HepG2 (cell line): ENCODE results near the gene DPH2. TPM values are rescaled to one million over a fixed set of nuclear protein-coding genes. Genes with fewer than 3 reads are reported as not detected.

ENCODE experiments used
- ASH2L ChIP-seq: fragments of 300-600, 200-600 bp; sonication (generic); IDR thresholded peaks from 2 replicates; pipeline ENCODE4 v1.7.0; 2017; ENCODE audit warnings: low read depth, mild to moderate bottlenecking, moderate library complexity, mixed read lengths, low read length; ENCODE audit not compliant: insufficient read length
- ATRX ChIP-seq: sonication (generic); formaldehyde crosslinking; IDR thresholded peaks from 2 replicates; pipeline ENCODE4 v1.4.0; 2020; ENCODE audit warnings: missing genetic modification reagents, borderline replicate concordance
- CBFB ChIP-seq: sonication (generic); formaldehyde crosslinking; IDR thresholded peaks from 2 replicates; pipeline ENCODE4 v1.4.0; 2020; ENCODE audit warnings: missing genetic modification reagents
- CHD2 ChIP-seq: IDR thresholded peaks from 2 replicates; pipeline ENCODE4 v1.6.1; 2011; ENCODE audit warnings: low read depth, low read length, improper control_type of control experiment
- GABPB1 ChIP-seq: IDR thresholded peaks from 2 replicates; pipeline ENCODE4 v1.6.1; 2016; ENCODE audit warnings: mild to moderate bottlenecking, missing genetic modification reagents, moderate library complexity, missing compliant biosample characterization
- HIVEP1 ChIP-seq: sonication (generic); formaldehyde crosslinking; IDR thresholded peaks from 2 replicates; pipeline ENCODE4 v1.4.0; 2020; ENCODE audit warnings: mild to moderate bottlenecking, missing genetic modification reagents
- JDP2 ChIP-seq: sonication (generic); formaldehyde crosslinking; IDR thresholded peaks from 2 replicates; pipeline ENCODE4 v1.8.1; 2022; ENCODE audit warnings: missing genetic modification reagents, borderline replicate concordance
- KLF12 ChIP-seq: sonication (generic); formaldehyde crosslinking; IDR thresholded peaks from 2 replicates; pipeline ENCODE4 v1.4.0; 2020; ENCODE audit warnings: missing genetic modification reagents, borderline replicate concordance
- MEF2D ChIP-seq: sonication (generic); formaldehyde crosslinking; IDR thresholded peaks from 2 replicates; pipeline ENCODE4 v1.5.1; 2020; ENCODE audit warnings: mild to moderate bottlenecking, missing genetic modification reagents
- PCBP1 ChIP-seq: fragments of 200-400 bp; formaldehyde crosslinking; IDR thresholded peaks from 2 replicates; pipeline ENCODE4 v1.6.1; 2017; ENCODE audit warnings: mild to moderate bottlenecking, low read depth, low read length, borderline replicate concordance
- PRMT3 ChIP-seq: sonication (generic); formaldehyde crosslinking; IDR thresholded peaks from 2 replicates; pipeline ENCODE4 v1.8.1; 2022; ENCODE audit warnings: low read depth, mild to moderate bottlenecking, moderate library complexity, missing genetic modification reagents, borderline replicate concordance
- REL ChIP-seq: sonication (generic); formaldehyde crosslinking; conservative IDR thresholded peaks from 2 replicates; pipeline ENCODE4 v1.8.0; 2022; ENCODE audit warnings: mild to moderate bottlenecking, missing genetic modification reagents, moderate library complexity
- TSC22D2 ChIP-seq: sonication (generic); formaldehyde crosslinking; IDR thresholded peaks from 2 replicates; pipeline ENCODE4 v1.5.1; 2020; ENCODE audit warnings: missing genetic modification reagents, mild to moderate bottlenecking, borderline replicate concordance
- ZBTB1 ChIP-seq: sonication (generic); formaldehyde crosslinking; IDR thresholded peaks from 2 replicates; pipeline ENCODE4 v1.4.0; 2020; ENCODE audit warnings: missing genetic modification reagents, borderline replicate concordance
- ZFP62 ChIP-seq: sonication (generic); formaldehyde crosslinking; IDR thresholded peaks from 2 replicates; pipeline ENCODE4 v1.4.0; 2020; ENCODE audit warnings: missing genetic modification reagents
- ZNF10 ChIP-seq: sonication (generic); formaldehyde crosslinking; IDR thresholded peaks from 2 replicates; pipeline ENCODE4 v1.4.0; 2020; ENCODE audit warnings: mild to moderate bottlenecking, low read depth, missing genetic modification reagents, borderline replicate concordance
- ZNF12 ChIP-seq: sonication (generic); formaldehyde crosslinking; IDR thresholded peaks from 2 replicates; pipeline ENCODE4 v1.5.0; 2020; ENCODE audit warnings: missing genetic modification reagents
- ZNF709 ChIP-seq: sonication (generic); formaldehyde crosslinking; IDR thresholded peaks from 2 replicates; pipeline ENCODE4 v1.5.0; 2020; ENCODE audit warnings: mild to moderate bottlenecking, missing genetic modification reagents
- ZNF720 ChIP-seq: sonication (generic); formaldehyde crosslinking; IDR thresholded peaks from 2 replicates; pipeline ENCODE4 v1.4.0; 2020; ENCODE audit warnings: missing genetic modification reagents
- ZNF749 ChIP-seq: sonication (generic); formaldehyde crosslinking; IDR thresholded peaks from 2 replicates; pipeline ENCODE4 v1.8.0; 2022; ENCODE audit warnings: mild to moderate bottlenecking, missing genetic modification reagents, moderate library complexity, borderline replicate concordance
- ZNF75D ChIP-seq: sonication (generic); formaldehyde crosslinking; IDR thresholded peaks from 2 replicates; pipeline ENCODE4 v1.8.1; 2023; ENCODE audit warnings: missing genetic modification reagents, mild to moderate bottlenecking, borderline replicate concordance
- polyA plus RNA-seq, 8 experiments: library from polyadenylated mRNA; depleted of rRNA in 3 of 8; stranded (reverse) in 7 of 8; unstranded in 1 of 8; fragments of >200 nt; fragmentation: Illumina TruSeq in 4 of 8; extraction: Trizol in 4 of 8; gene quantifications; 2 replicates each; pipeline versions ENCODE4 v1.2.1 to v1.2.3, GENCODE V29; 2011 to 2016; ENCODE audit warnings: low read depth in 4 of 8, missing spikeins in 1 of 8, mixed read lengths in 1 of 8; ENCODE audit not compliant: insufficient read depth in 1 of 8
- total RNA-seq, 5 experiments: library from RNA; depleted of rRNA; stranded (reverse); fragments of >200 nt; fragmentation: Illumina TruSeq; extraction: Trizol; gene quantifications; 2 replicates each; pipeline ENCODE4 v1.2.3, GENCODE V29; 2016; ENCODE audit warnings: low read depth in 1 of 5
- TF ChIP-seq, protein P1 (sequence below): sonication (generic); formaldehyde crosslinking; IDR thresholded peaks from 2 replicates; pipeline ENCODE4 v1.5.0; 2020; ENCODE audit warnings: missing genetic modification reagents, mild to moderate bottlenecking, borderline replicate concordance
- TF ChIP-seq, protein P2 (sequence below): sonication (generic); formaldehyde crosslinking; conservative IDR thresholded peaks from 2 replicates; pipeline ENCODE4 v1.4.0; 2020; ENCODE audit warnings: missing genetic modification reagents
- TF ChIP-seq, protein P3 (sequence below): sonication (generic); formaldehyde crosslinking; IDR thresholded peaks from 2 replicates; pipeline ENCODE4 v1.8.1; 2023; ENCODE audit warnings: missing genetic modification reagents, mild to moderate bottlenecking, borderline replicate concordance
- TF ChIP-seq, protein P4 (sequence below): sonication (generic); formaldehyde crosslinking; IDR thresholded peaks from 2 replicates; pipeline ENCODE4 v1.9.0; 2021; ENCODE audit warnings: missing genetic modification reagents, borderline replicate concordance

The DPH2 gene
- total and polyA plus RNA-seq, 2 of the 13 experiments (the other 11 are each of a cell fraction or from before 2014, with no cell fraction given): 32.2 to 38.3 TPM

DNA sequence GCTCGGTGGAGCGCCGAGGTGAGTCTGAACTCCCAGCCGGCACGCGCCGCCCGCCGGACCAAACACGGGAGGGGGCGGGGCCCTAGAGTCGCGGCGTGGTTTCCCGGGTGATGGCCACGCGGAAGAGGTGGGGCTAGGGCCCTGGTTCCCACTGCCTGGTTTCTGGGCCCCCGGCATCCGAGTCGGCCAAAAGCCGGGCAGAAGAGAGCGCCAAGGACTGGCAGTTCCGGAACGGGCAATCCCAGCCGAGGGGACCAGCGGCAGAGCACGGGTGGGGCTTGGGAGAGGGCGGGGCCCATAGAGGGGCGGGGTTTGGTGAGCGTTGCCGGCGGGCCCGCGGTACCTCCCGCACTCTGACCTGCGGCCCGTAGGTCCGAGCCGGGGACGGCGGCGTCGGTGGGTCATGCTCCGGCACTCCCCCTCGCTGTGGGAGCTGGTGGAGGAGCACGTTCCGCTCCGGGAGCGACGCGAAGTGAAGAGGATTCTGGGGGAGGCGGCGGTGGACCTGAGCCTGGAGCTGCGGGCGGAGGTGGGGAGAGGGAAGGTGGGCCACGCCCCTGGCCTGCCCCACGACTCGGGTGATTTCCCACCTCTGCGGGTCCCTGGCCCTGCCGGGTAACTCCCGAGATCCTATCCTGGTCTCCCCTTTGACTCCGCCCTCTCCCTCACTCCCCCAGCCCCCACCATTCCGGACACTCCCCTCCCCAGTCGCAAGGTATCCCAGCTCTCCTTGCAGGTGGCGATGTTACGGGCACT lies 21.8 kb downstream of the DPH2 start, which contains the start of gene CCDC24 (continued):
- TF ChIP-seq MEF2D (no peak; the same call in 1 of the 2 replicates), ZNF75D (CRISPR knock-in tag) (no peak), PRMT3 (no peak), JDP2 (CRISPR knock-in tag) (no peak), ZBTB1 (CRISPR knock-in tag) (no peak), ZNF10 (CRISPR knock-in tag) (no peak), KLF12 (CRISPR knock-in tag) (peak; percentile 48; the same call in 1 of the 2 replicates), ZNF749 (CRISPR knock-in tag) (no peak), ZNF12 (CRISPR knock-in tag) (no peak), HIVEP1 (CRISPR knock-in tag) (0 out of 2 replicates have a peak, but pooled peaks have one; percentile 40), ZNF709 (CRISPR knock-in tag) (no peak), REL (CRISPR knock-in tag) (0 out of 2 replicates have a peak, but pooled peaks have one; percentile 76), CBFB (CRISPR knock-in tag) (0 out of 2 replicates have a peak, but pooled peaks have one; percentile 9), GABPB1 (CRISPR knock-in tag) (peak; percentile 86), TSC22D2 (no peak), ATRX (CRISPR knock-in tag) (no peak), ASH2L (peak; percentile 41), ZFP62 (CRISPR knock-in tag) (no peak), PCBP1 (0 out of 2 replicates have a peak, but pooled peaks have one; percentile 45), ZNF720 (no peak), CHD2 (no peak)
- TF ChIP-seq, protein P1, sequence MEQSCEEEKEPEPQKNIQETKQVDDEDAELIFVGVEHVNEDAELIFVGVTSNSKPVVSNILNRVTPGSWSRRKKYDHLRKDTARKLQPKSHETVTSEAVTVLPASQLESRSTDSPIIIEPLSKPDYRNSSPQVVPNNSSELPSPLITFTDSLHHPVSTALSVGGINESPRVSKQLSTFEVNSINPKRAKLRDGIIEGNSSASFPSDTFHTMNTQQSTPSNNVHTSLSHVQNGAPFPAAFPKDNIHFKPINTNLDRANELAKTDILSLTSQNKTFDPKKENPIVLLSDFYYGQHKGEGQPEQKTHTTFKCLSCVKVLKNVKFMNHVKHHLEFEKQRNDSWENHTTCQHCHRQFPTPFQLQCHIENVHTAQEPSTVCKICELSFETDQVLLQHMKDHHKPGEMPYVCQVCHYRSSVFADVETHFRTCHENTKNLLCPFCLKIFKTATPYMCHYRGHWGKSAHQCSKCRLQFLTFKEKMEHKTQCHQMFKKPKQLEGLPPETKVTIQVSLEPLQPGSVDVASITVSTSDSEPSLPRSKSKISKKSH (CRISPR knock-in tag): no peak
- TF ChIP-seq, protein P2, sequence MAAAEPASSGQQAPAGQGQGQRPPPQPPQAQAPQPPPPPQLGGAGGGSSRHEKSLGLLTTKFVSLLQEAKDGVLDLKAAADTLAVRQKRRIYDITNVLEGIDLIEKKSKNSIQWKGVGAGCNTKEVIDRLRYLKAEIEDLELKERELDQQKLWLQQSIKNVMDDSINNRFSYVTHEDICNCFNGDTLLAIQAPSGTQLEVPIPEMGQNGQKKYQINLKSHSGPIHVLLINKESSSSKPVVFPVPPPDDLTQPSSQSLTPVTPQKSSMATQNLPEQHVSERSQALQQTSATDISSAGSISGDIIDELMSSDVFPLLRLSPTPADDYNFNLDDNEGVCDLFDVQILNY (CRISPR knock-in tag): no peak
- TF ChIP-seq, protein P3, sequence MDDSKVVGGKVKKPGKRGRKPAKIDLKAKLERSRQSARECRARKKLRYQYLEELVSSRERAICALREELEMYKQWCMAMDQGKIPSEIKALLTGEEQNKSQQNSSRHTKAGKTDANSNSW (CRISPR knock-in tag): no peak
- TF ChIP-seq, protein P4, sequence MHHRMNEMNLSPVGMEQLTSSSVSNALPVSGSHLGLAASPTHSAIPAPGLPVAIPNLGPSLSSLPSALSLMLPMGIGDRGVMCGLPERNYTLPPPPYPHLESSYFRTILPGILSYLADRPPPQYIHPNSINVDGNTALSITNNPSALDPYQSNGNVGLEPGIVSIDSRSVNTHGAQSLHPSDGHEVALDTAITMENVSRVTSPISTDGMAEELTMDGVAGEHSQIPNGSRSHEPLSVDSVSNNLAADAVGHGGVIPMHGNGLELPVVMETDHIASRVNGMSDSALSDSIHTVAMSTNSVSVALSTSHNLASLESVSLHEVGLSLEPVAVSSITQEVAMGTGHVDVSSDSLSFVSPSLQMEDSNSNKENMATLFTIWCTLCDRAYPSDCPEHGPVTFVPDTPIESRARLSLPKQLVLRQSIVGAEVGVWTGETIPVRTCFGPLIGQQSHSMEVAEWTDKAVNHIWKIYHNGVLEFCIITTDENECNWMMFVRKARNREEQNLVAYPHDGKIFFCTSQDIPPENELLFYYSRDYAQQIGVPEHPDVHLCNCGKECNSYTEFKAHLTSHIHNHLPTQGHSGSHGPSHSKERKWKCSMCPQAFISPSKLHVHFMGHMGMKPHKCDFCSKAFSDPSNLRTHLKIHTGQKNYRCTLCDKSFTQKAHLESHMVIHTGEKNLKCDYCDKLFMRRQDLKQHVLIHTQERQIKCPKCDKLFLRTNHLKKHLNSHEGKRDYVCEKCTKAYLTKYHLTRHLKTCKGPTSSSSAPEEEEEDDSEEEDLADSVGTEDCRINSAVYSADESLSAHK: no peak
